Liver (tissue), 9 donors: ENCODE results near the gene EXOSC2. TPM values are rescaled to one million over a fixed set of nuclear protein-coding genes. Genes with fewer than 3 reads are reported as not detected.

Experiments
- DNase-seq: peaks from one replicate; pipeline ENCODE4 v3.0.0-alpha.2; 2017; ENCODE audit warnings: low spot score
- H3K27ac ChIP-seq, 2 donors: one replicate each; pipeline ENCODE4 v1.7.0; 2013; ENCODE audit warnings: inconsistent platforms in 2 of 2, low read length in 2 of 2, control low read depth in 1 of 2, low read depth in 1 of 2, mild to moderate bottlenecking in 1 of 2
- H3K27me3 ChIP-seq, 4 donors: one replicate each; pipeline versions ENCODE4 v1.6.1 to v1.7.0; 2013; ENCODE audit warnings: low read length in 3 of 4, inconsistent platforms in 1 of 4, mild to moderate bottlenecking in 1 of 4, moderate library complexity in 1 of 4; ENCODE audit not compliant: control insufficient read depth in 4 of 4, insufficient read depth in 4 of 4
- H3K36me3 ChIP-seq, 4 donors: one replicate each; pipeline versions ENCODE4 v1.6.1 to v1.7.0; 2013; ENCODE audit warnings: low read length in 3 of 4, mild to moderate bottlenecking in 3 of 4, low read depth in 1 of 4, moderate library complexity in 1 of 4; ENCODE audit not compliant: control insufficient read depth in 4 of 4, insufficient read depth in 3 of 4
- H3K4me1 ChIP-seq, 4 donors: one replicate each; pipeline versions ENCODE4 v1.6.1 to v1.7.0; 2013; ENCODE audit warnings: low read length in 3 of 4, mild to moderate bottlenecking in 3 of 4, moderate library complexity in 1 of 4; ENCODE audit not compliant: control insufficient read depth in 4 of 4, insufficient read depth in 4 of 4
- H3K4me3 ChIP-seq, 3 donors: one replicate each; pipeline versions ENCODE4 v1.6.1 to v1.7.0; 2013; ENCODE audit warnings: low read length in 3 of 3, control low read depth in 1 of 3, low read depth in 1 of 3, mild to moderate bottlenecking in 1 of 3
- H3K9ac ChIP-seq, 2 donors: one replicate each; pipeline ENCODE4 v1.7.0; 2013; ENCODE audit warnings: low read length in 2 of 2, mild to moderate bottlenecking in 2 of 2, moderate library complexity in 2 of 2, control low read depth in 1 of 2, low read depth in 1 of 2
- H3K9me3 ChIP-seq, 4 donors: one replicate each; pipeline versions ENCODE4 v1.6.1 to v1.7.0; 2013; ENCODE audit warnings: low read length in 3 of 4; ENCODE audit not compliant: control insufficient read depth in 4 of 4
- ATF3 ChIP-seq: IDR thresholded peaks from 2 replicates; pipeline ENCODE4 v1.6.1; 2016; ENCODE audit warnings: antibody characterized with exemption
- EGR1 ChIP-seq, 2 donors: IDR thresholded peaks; 2 replicates each; pipeline ENCODE4 v1.6.1; 2016 to 2018; ENCODE audit warnings: antibody characterized with exemption in 2 of 2, low read depth in 2 of 2
- FOXA2 ChIP-seq: IDR thresholded peaks from 2 replicates; pipeline ENCODE4 v1.6.1; 2016; ENCODE audit warnings: antibody characterized with exemption
- GABPA ChIP-seq, 2 donors: IDR thresholded peaks in 1 of 2; conservative IDR thresholded peaks in 1 of 2; 2 replicates each; pipeline ENCODE4 v1.6.1; 2016; ENCODE audit warnings: antibody characterized with exemption in 2 of 2, mild to moderate bottlenecking in 1 of 2, moderate library complexity in 1 of 2
- HNF4A ChIP-seq, 2 donors: conservative IDR thresholded peaks; 2 replicates each; pipeline ENCODE4 v1.6.1; 2016; ENCODE audit warnings: antibody characterized with exemption in 2 of 2, mild to moderate bottlenecking in 2 of 2
- HNF4G ChIP-seq: IDR thresholded peaks from 2 replicates; pipeline ENCODE4 v1.6.1; 2016; ENCODE audit warnings: antibody characterized with exemption
- NR2F2 ChIP-seq: IDR thresholded peaks from 2 replicates; pipeline ENCODE4 v1.6.1; 2016; ENCODE audit warnings: antibody characterized with exemption
- RAD21 ChIP-seq, 2 donors: IDR thresholded peaks; 2 replicates each; pipeline ENCODE4 v1.6.1; 2016; ENCODE audit warnings: antibody characterized with exemption in 2 of 2, mild to moderate bottlenecking in 2 of 2
- RXRA ChIP-seq, 2 donors: IDR thresholded peaks; 2 replicates each; pipeline ENCODE4 v1.6.1; 2017 to 2018; ENCODE audit warnings: antibody characterized with exemption in 2 of 2, mild to moderate bottlenecking in 1 of 2
- TAF1 ChIP-seq: conservative IDR thresholded peaks from 2 replicates; pipeline ENCODE4 v1.6.1; 2016; ENCODE audit warnings: antibody characterized with exemption, mild to moderate bottlenecking
- YY1 ChIP-seq: IDR thresholded peaks from 2 replicates; pipeline ENCODE4 v1.6.1; 2016; ENCODE audit warnings: antibody characterized with exemption, mild to moderate bottlenecking
- WGBS: extraction: QIAGEN DNeasy Blood & Tissue Kit; methylation state at CpG from one replicate; pipeline ENCODE4 v1.1.7; 2013; 5-methylcytosine and 5-hydroxymethylcytosine counted together
- polyA plus RNA-seq, 2 donors: library from polyadenylated mRNA; stranded (reverse) in 1 of 2; unstranded in 1 of 2; fragments of 200-250 nt in 1 of 2; fragments of >200 nt in 1 of 2; fragmentation: Nextera tagmentation in 1 of 2; extraction: Ambion mirVana in 1 of 2; gene quantifications; one replicate each; pipeline versions ENCODE4 v1.2.1 to v1.2.3, GENCODE V29; 2013 to 2015
- total RNA-seq, 2 donors: library from RNA; depleted of rRNA; stranded (reverse); fragments of >200 nt; gene quantifications; one replicate each; pipeline ENCODE4 v1.2.3, GENCODE V29; 2014
- TF ChIP-seq, protein P1 (sequence below): IDR thresholded peaks from 2 replicates; pipeline ENCODE4 v1.6.1; 2016; ENCODE audit warnings: antibody characterized with exemption, mild to moderate bottlenecking
- TF ChIP-seq, protein P2 (sequence below): fragments of 150-350 bp; IDR thresholded peaks from 2 replicates; pipeline ENCODE4 v1.5.1; 2017; ENCODE audit warnings: improper control_type of control experiment, low read depth, low read length; ENCODE audit not compliant: missing input control
- donor health status: healthy.
- donor health status: healthy.
- donor health status: healthy.
- donor health status: healthy.
- donor health status: healthy.

Gene EXOSC2
- total and polyA plus RNA-seq, 4 donors, result 7.6 to 21.2 (median 13.1) TPM

DNA sequence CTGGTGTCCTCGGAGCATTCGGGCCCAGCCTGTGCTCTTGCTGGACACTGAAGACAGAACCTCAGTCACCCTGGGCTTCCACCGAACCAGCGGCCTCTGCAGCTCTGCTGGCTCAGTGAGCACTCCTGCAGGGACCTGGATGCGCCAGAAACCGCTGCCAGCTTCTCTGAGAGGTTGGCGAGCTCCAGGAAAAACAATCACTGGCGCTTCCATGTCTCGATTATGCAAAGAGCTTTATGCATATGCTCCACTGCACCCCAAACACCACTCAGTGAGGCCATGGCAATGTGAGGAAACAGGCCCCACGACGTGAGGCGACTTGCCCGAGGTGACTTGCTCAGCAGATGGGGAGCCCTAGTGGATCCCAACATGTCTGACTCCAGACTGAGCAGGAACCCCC lies 18.2 kb upstream of the EXOSC2 start:
- TF ChIP-seq, protein P1, sequence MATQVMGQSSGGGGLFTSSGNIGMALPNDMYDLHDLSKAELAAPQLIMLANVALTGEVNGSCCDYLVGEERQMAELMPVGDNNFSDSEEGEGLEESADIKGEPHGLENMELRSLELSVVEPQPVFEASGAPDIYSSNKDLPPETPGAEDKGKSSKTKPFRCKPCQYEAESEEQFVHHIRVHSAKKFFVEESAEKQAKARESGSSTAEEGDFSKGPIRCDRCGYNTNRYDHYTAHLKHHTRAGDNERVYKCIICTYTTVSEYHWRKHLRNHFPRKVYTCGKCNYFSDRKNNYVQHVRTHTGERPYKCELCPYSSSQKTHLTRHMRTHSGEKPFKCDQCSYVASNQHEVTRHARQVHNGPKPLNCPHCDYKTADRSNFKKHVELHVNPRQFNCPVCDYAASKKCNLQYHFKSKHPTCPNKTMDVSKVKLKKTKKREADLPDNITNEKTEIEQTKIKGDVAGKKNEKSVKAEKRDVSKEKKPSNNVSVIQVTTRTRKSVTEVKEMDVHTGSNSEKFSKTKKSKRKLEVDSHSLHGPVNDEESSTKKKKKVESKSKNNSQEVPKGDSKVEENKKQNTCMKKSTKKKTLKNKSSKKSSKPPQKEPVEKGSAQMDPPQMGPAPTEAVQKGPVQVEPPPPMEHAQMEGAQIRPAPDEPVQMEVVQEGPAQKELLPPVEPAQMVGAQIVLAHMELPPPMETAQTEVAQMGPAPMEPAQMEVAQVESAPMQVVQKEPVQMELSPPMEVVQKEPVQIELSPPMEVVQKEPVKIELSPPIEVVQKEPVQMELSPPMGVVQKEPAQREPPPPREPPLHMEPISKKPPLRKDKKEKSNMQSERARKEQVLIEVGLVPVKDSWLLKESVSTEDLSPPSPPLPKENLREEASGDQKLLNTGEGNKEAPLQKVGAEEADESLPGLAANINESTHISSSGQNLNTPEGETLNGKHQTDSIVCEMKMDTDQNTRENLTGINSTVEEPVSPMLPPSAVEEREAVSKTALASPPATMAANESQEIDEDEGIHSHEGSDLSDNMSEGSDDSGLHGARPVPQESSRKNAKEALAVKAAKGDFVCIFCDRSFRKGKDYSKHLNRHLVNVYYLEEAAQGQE, result no peak
- Histone ChIP-seq H3K9me3 (no peaks in the 10 kb centered on the region), H3K36me3 (no peaks in the 10 kb centered on the region), H3K4me3 (no peak overlapping the region), H3K27ac (no peak overlapping the region), H3K27me3 (no peaks in the 10 kb centered on the region), H3K9ac (no peak overlapping the region), H3K4me1 (no peaks in the 10 kb centered on the region)
- 93% methylated on average over 13 of the region's 13 CpGs for WGBS
- no peak for DNase-seq

GRCh38 chr9:130677252-130677651 lies 16.3 kb upstream of the EXOSC2 start:
- peaks cover 6 to 12% (median 7%) of the 10 kb centered on the region in 4 donors for H3K4me1 ChIP-seq
- H3K9ac ChIP-seq, result no peak overlapping the region
- TF ChIP-seq RAD21 (IDR thresholded peaks at IDR 0.05) (no peak), TAF1 (no peak), EGR1 (IDR thresholded peaks at IDR 0.05; ENCODE audit: low read depth in 2 of 2) (no peak), FOXA2 (no peak), GABPA (IDR thresholded peaks at IDR 0.05 in 1 of 2, conservative IDR thresholded peaks at IDR 0.05 in 1 of 2) (no peak), RXRA (IDR thresholded peaks at IDR 0.05) (no peak), NR2F2 (no peak), YY1 (no peak), ATF3 (no peak), HNF4A (conservative IDR thresholded peaks at IDR 0.05) (no peak), HNF4G (no peak)
- TF ChIP-seq, protein P2, sequence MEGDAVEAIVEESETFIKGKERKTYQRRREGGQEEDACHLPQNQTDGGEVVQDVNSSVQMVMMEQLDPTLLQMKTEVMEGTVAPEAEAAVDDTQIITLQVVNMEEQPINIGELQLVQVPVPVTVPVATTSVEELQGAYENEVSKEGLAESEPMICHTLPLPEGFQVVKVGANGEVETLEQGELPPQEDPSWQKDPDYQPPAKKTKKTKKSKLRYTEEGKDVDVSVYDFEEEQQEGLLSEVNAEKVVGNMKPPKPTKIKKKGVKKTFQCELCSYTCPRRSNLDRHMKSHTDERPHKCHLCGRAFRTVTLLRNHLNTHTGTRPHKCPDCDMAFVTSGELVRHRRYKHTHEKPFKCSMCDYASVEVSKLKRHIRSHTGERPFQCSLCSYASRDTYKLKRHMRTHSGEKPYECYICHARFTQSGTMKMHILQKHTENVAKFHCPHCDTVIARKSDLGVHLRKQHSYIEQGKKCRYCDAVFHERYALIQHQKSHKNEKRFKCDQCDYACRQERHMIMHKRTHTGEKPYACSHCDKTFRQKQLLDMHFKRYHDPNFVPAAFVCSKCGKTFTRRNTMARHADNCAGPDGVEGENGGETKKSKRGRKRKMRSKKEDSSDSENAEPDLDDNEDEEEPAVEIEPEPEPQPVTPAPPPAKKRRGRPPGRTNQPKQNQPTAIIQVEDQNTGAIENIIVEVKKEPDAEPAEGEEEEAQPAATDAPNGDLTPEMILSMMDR, result no peak
- H3K4me3 ChIP-seq, result no peak overlapping the region
- no peaks in the 10 kb centered on the region for H3K9me3 ChIP-seq
- no peak for DNase-seq
- 90% methylated on average over 7 of the region's 7 CpGs for WGBS
- no peaks in the 10 kb centered on the region for H3K36me3 ChIP-seq
- no peak overlapping the region for H3K27ac ChIP-seq
- H3K27me3 ChIP-seq, result no peaks in the 10 kb centered on the region
